Adrenal gland (tissue), 5 donors: ENCODE measurements around the gene WASL.
A peak's percentile ranks its signal among the peaks of the same experiment; 100 is the strongest.

Experiments
- CTCF ChIP-seq, 6 experiments: fragments of 450-650 bp in 4 of 6; fragments of 200-600 bp in 2 of 6; sonication (generic) in 1 of 6; IDR thresholded peaks; 1 replicate in 5 of 6; 2 replicates in 1 of 6; pipeline versions ENCODE4 v1.5.1 to v1.8.0; 2016 to 2021; ENCODE audit warnings: antibody characterized with exemption in 6 of 6, mild to moderate bottlenecking in 2 of 6, moderate library complexity in 1 of 6
- POLR2A ChIP-seq, 2 donors: fragments of 450-650 bp; IDR thresholded peaks; one replicate each; pipeline ENCODE4 v1.6.1; 2017; ENCODE audit warnings: antibody characterized with exemption in 2 of 2, mild to moderate bottlenecking in 2 of 2, moderate library complexity in 1 of 2
- donor health status: DM: no; HTN: no; CAD: no.

GRCh38 chr7:123681561-123681960, 67.2 kb downstream of the WASL start:
- TF ChIP-seq CTCF (IDR thresholded peaks at IDR 0.05) = peak in 1 of 6 experiments; percentile 11
- no peak for TF ChIP-seq POLR2A (IDR thresholded peaks at IDR 0.05)
